ENCODE measurements around the gene EFNA4.

- no peak for TF ChIP-seq RAD21 (IDR thresholded peaks at IDR 0.05; ENCODE audit: low read depth)
- no peak for TF ChIP-seq CTCF (IDR thresholded peaks at IDR 0.05 in 2 of 3, conservative IDR thresholded peaks at IDR 0.05 in 1 of 3; ENCODE audit: borderline replicate concordance in 1 of 3, insufficient read depth in 1 of 3, low read depth in 2 of 3, low read length in 2 of 3)
- TF ChIP-seq EGR1 (IDR thresholded peaks at IDR 0.05; ENCODE audit: low read depth), result no peak
- no peak for TF ChIP-seq POLR2AphosphoS5 (IDR thresholded peaks at IDR 0.05; ENCODE audit: low read depth, low read length)
- TF ChIP-seq POLR2A (IDR thresholded peaks at IDR 0.05; ENCODE audit: borderline replicate concordance, extremely low read depth, insufficient read depth, insufficient read length), result no peak
- no peak for TF ChIP-seq SP1 (IDR thresholded peaks at IDR 0.05; ENCODE audit: low read depth)
- no peak for TF ChIP-seq EZH2 (IDR thresholded peaks at IDR 0.05)
- no peak for TF ChIP-seq ZFX (IDR thresholded peaks at IDR 0.05)
- TF ChIP-seq EZH2phosphoT487 (IDR thresholded peaks at IDR 0.05; ENCODE audit: borderline replicate concordance), result no peak
- no peak for TF ChIP-seq ATF3 (IDR thresholded peaks at IDR 0.05)
Observed at GRCh38 chr1:155108296-155108695, 44.8 kb downstream of the EFNA4 start.
